Neural progenitor cell (in vitro differentiated cells): ENCODE data around the gene CHKB. TPM values are rescaled to one million over a fixed set of nuclear protein-coding genes. Genes with fewer than 3 reads are reported as not detected.

ENCODE experiments used
- DNase-seq: peaks from one replicate; pipeline ENCODE4 v3.0.0-alpha.2; 2016; ENCODE audit warnings: low spot score
- H2AFZ ChIP-seq: fragments of 200-600 bp; sonication (generic); replicated peaks from 2 replicates; pipeline ENCODE4 v1.6.1; 2016; ENCODE audit warnings: antibody characterized with exemption
- H3F3A ChIP-seq: fragments of 200-600 bp; sonication (generic); 2 replicates; pipeline ENCODE4 v1.6.1; 2016; ENCODE audit warnings: antibody characterized with exemption, low read depth
- H3K27ac ChIP-seq: fragments of 200-600 bp; sonication (generic); 2 replicates; pipeline ENCODE4 v1.5.1; 2016; ENCODE audit warnings: mild to moderate bottlenecking
- H3K27me3 ChIP-seq: fragments of 200-600 bp; sonication (generic); 2 replicates; pipeline ENCODE4 v1.6.1; 2016; ENCODE audit warnings: mild to moderate bottlenecking, moderate library complexity
- H3K36me3 ChIP-seq: fragments of 200-600 bp; sonication (generic); 2 replicates; pipeline ENCODE4 v1.5.1; 2016
- H3K4me1 ChIP-seq: fragments of 200-600 bp; sonication (generic); 2 replicates; pipeline ENCODE4 v1.6.1; 2016; ENCODE audit warnings: mixed run types
- H3K4me2 ChIP-seq: fragments of 200-600 bp; sonication (generic); 2 replicates; pipeline ENCODE4 v1.6.1; 2016
- H3K4me3 ChIP-seq: fragments of 200-600 bp; sonication (generic); 2 replicates; pipeline ENCODE4 v1.5.1; 2016
- H3K79me2 ChIP-seq: fragments of 200-600 bp; sonication (generic); 2 replicates; pipeline ENCODE4 v1.6.1; 2016; ENCODE audit warnings: low read depth
- H3K9ac ChIP-seq: fragments of 200-600 bp; sonication (generic); 2 replicates; pipeline ENCODE4 v1.6.1; 2016
- H3K9me3 ChIP-seq: fragments of 200-600 bp; sonication (generic); 2 replicates; pipeline ENCODE4 v1.5.1; 2016; ENCODE audit warnings: low read depth
- H4K20me1 ChIP-seq: fragments of 200-600 bp; sonication (generic); 2 replicates; pipeline ENCODE4 v1.6.1; 2016; ENCODE audit warnings: low read depth
- H3K27ac Mint-ChIP-seq: 3 replicates; pipeline ENCODE4 v1.8.0; 2021; ENCODE audit warnings: mixed read lengths
- H3K27me3 Mint-ChIP-seq: 2 replicates; pipeline ENCODE4 v1.8.0; 2022; ENCODE audit warnings: low read depth, mild to moderate bottlenecking, inconsistent platforms, moderate library complexity, mixed read lengths; ENCODE audit not compliant: insufficient read depth
- H3K36me3 Mint-ChIP-seq: 3 replicates; pipeline ENCODE4 v1.8.0; 2021; ENCODE audit warnings: mixed read lengths
- H3K4me1 Mint-ChIP-seq: 3 replicates; pipeline ENCODE4 v1.8.0; 2021; ENCODE audit warnings: mixed read lengths
- H3K4me3 Mint-ChIP-seq: 3 replicates; pipeline ENCODE4 v1.8.0; 2021; ENCODE audit warnings: mild to moderate bottlenecking, moderate library complexity, mixed read lengths
- H3K9me3 Mint-ChIP-seq: 3 replicates; pipeline ENCODE4 v1.8.0; 2020; ENCODE audit warnings: mixed read lengths
- EZH2 ChIP-seq: fragments of 200-600 bp; sonication (generic); IDR thresholded peaks from 2 replicates; pipeline ENCODE4 v1.6.1; 2017; ENCODE audit warnings: antibody characterized with exemption, mild to moderate bottlenecking, moderate library complexity
- EZH2phosphoT487 ChIP-seq: fragments of 200-600 bp; sonication (generic); IDR thresholded peaks from 2 replicates; pipeline ENCODE4 v1.6.1; 2017; ENCODE audit warnings: antibody characterized with exemption
- total RNA-seq: library from RNA; depleted of rRNA; stranded (reverse); fragments of >200 nt; gene quantifications from 2 replicates; pipeline ENCODE4 v1.2.3, GENCODE V29; 2015; ENCODE audit warnings: low replicate concordance
- TF ChIP-seq, protein P1 (sequence below): fragments of 200-600 bp; sonication (generic); IDR thresholded peaks from 2 replicates; pipeline ENCODE4 v1.5.1; 2017; ENCODE audit warnings: antibody characterized with exemption, mild to moderate bottlenecking

Gene CHKB
- total RNA-seq, 1 donor from 2014 or later = 67.4 TPM

GRCh38 chr22:50540381-50540780 is 42.3 kb downstream of the CHKB start:
- Mint-ChIP-seq H3K4me3 (no peak overlapping the region), H3K4me1 (peaks cover 5% of the 10 kb centered on the region), H3K27ac (no peak overlapping the region), H3K36me3 (no peaks in the 10 kb centered on the region), H3K9me3 (no peaks in the 10 kb centered on the region), H3K27me3 (peaks cover 17% of the 10 kb centered on the region)
- no peak overlapping the region for H3K4me3 ChIP-seq
- no peaks in the 10 kb centered on the region for H3K4me1 ChIP-seq
- H3K9ac ChIP-seq = no peak overlapping the region
- TF ChIP-seq, protein P1, sequence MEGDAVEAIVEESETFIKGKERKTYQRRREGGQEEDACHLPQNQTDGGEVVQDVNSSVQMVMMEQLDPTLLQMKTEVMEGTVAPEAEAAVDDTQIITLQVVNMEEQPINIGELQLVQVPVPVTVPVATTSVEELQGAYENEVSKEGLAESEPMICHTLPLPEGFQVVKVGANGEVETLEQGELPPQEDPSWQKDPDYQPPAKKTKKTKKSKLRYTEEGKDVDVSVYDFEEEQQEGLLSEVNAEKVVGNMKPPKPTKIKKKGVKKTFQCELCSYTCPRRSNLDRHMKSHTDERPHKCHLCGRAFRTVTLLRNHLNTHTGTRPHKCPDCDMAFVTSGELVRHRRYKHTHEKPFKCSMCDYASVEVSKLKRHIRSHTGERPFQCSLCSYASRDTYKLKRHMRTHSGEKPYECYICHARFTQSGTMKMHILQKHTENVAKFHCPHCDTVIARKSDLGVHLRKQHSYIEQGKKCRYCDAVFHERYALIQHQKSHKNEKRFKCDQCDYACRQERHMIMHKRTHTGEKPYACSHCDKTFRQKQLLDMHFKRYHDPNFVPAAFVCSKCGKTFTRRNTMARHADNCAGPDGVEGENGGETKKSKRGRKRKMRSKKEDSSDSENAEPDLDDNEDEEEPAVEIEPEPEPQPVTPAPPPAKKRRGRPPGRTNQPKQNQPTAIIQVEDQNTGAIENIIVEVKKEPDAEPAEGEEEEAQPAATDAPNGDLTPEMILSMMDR = no peak
- no peak for TF ChIP-seq EZH2phosphoT487
- peaks cover 17% of the 10 kb centered on the region for H3F3A ChIP-seq
- no peak overlapping the region for H2AFZ ChIP-seq
- H3K36me3 ChIP-seq = no peaks in the 10 kb centered on the region
- H3K27ac ChIP-seq = no peak overlapping the region
- no peaks in the 10 kb centered on the region for H4K20me1 ChIP-seq
- no peak overlapping the region for H3K4me2 ChIP-seq
- H3K27me3 ChIP-seq = peaks cover 29% of the 10 kb centered on the region
- H3K79me2 ChIP-seq = no peaks in the 10 kb centered on the region
- no peak for DNase-seq
- no peaks in the 10 kb centered on the region for H3K9me3 ChIP-seq

GRCh38 chr22:50537765-50538164 is 44.9 kb downstream of the CHKB start:
- Histone ChIP-seq H3K27ac (no peak overlapping the region), H3K4me2 (no peak overlapping the region), H3K36me3 (no peaks in the 10 kb centered on the region), H4K20me1 (no peaks in the 10 kb centered on the region), H3K9ac (no peak overlapping the region), H2AFZ (no peak overlapping the region), H3K4me3 (no peak overlapping the region), H3K4me1 (no peaks in the 10 kb centered on the region), H3K9me3 (no peaks in the 10 kb centered on the region), H3K79me2 (no peaks in the 10 kb centered on the region), H3K27me3 (peaks cover 18% of the 10 kb centered on the region), H3F3A (peaks cover 16% of the 10 kb centered on the region)
- Mint-ChIP-seq H3K27me3 (peaks cover 21% of the 10 kb centered on the region), H3K4me3 (no peak overlapping the region), H3K36me3 (no peaks in the 10 kb centered on the region), H3K4me1 (peaks cover 24% of the 10 kb centered on the region), H3K27ac (no peak overlapping the region), H3K9me3 (peaks cover 2% of the 10 kb centered on the region)
- no peak for DNase-seq
- no peak for TF ChIP-seq EZH2
- TF ChIP-seq, protein P1 = no peak
- TF ChIP-seq EZH2phosphoT487 = no peak

DNA sequence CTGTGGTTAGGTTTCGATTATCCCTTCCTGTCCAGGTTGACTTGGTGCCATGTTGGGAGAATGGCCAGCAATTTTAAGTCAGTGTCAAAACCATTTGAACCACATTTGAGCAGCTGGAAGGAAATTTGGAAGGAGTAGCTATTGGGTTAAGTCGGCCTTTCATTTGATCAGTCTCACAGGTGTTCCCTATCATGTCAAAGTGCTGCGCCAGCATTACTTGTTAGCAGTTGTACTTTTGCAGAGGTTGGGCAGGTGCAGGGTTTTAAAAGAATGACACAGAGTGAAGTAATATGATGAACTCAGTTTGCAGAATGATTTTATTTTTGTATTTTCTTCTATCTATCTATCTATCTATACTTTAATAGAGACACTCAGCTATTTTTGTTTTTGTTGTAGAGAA is 46.4 kb downstream of the CHKB start:
- H3K4me3 ChIP-seq = no peak overlapping the region
- H3K9me3 ChIP-seq = no peaks in the 10 kb centered on the region
- TF ChIP-seq EZH2phosphoT487 (no peak), EZH2 (no peak)
- TF ChIP-seq, protein P1 = no peak
- no peak overlapping the region for H3K4me2 ChIP-seq
- H3K79me2 ChIP-seq = no peaks in the 10 kb centered on the region
- H3K9ac ChIP-seq = no peak overlapping the region
- H3K4me1 ChIP-seq = peaks cover 7% of the 10 kb centered on the region
- H3K36me3 ChIP-seq = no peaks in the 10 kb centered on the region
- Mint-ChIP-seq H3K4me1 (peaks cover 27% of the 10 kb centered on the region), H3K9me3 (peaks cover 2% of the 10 kb centered on the region), H3K4me3 (no peak overlapping the region), H3K27me3 (peaks cover 24% of the 10 kb centered on the region), H3K36me3 (no peaks in the 10 kb centered on the region), H3K27ac (no peak overlapping the region)
- H4K20me1 ChIP-seq = peaks cover under 1% of the 10 kb centered on the region
- peaks cover 17% of the 10 kb centered on the region for H3F3A ChIP-seq
- no peak overlapping the region for H2AFZ ChIP-seq
- no peak for DNase-seq
- H3K27ac ChIP-seq = no peak overlapping the region
- peaks cover 31% of the 10 kb centered on the region for H3K27me3 ChIP-seq
